Measurements from ENCODE around the gene PALLD. TPM values are rescaled to one million over a fixed set of nuclear protein-coding genes. Genes with fewer than 3 reads are reported as not detected.
"Not testable (repeated sequence)": the region's sequence is repeated elsewhere in the genome, so short reads cannot be mapped to it uniquely, and the experiment has no call there.

The PALLD gene
- total RNA-seq, 1 experiment from 2014 or later, result 166 TPM

DNA sequence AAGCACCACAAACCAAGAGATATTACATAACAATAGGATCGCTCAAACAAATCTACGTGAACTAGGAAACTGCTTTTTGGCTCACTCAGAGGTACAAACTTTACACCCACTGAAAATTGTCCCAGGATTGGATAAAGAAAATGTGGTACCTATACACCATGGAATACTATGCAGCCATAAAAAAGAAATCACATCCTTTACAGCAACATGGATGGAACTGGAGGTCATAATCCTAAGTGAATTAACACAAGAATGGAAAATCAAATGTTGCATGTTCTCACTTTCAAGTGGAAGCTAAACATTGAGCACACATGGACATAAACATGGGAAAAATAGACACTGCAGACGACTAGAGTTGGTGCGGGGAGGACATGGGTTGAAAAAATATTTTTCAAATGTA is 305.4 kb downstream of the PALLD start:
- TF ChIP-seq SRF (IDR thresholded peaks at IDR 0.05; ENCODE audit: low read depth) (no peak), FOSL1 (IDR thresholded peaks at IDR 0.05; ENCODE audit: low read depth) (no peak), EZH2phosphoT487 (IDR thresholded peaks at IDR 0.05; ENCODE audit: borderline replicate concordance) (no peak), ZNF274 (IDR thresholded peaks at IDR 0.05; ENCODE audit: low read depth, low read length) (no peak), ZFX (IDR thresholded peaks at IDR 0.05) (no peak)
- TF ChIP-seq, protein P1, sequence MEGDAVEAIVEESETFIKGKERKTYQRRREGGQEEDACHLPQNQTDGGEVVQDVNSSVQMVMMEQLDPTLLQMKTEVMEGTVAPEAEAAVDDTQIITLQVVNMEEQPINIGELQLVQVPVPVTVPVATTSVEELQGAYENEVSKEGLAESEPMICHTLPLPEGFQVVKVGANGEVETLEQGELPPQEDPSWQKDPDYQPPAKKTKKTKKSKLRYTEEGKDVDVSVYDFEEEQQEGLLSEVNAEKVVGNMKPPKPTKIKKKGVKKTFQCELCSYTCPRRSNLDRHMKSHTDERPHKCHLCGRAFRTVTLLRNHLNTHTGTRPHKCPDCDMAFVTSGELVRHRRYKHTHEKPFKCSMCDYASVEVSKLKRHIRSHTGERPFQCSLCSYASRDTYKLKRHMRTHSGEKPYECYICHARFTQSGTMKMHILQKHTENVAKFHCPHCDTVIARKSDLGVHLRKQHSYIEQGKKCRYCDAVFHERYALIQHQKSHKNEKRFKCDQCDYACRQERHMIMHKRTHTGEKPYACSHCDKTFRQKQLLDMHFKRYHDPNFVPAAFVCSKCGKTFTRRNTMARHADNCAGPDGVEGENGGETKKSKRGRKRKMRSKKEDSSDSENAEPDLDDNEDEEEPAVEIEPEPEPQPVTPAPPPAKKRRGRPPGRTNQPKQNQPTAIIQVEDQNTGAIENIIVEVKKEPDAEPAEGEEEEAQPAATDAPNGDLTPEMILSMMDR (IDR thresholded peaks at IDR 0.05 in 2 of 3, conservative IDR thresholded peaks at IDR 0.05 in 1 of 3; ENCODE audit: borderline replicate concordance in 1 of 3, insufficient read depth in 1 of 3, low read depth in 2 of 3, low read length in 2 of 3), result no peak
- intact Hi-C loops (cut with micrococcal nuclease), result no loop called here
- Histone ChIP-seq H3K27me3 (ENCODE audit: insufficient read depth, low read length) (no peaks in the 10 kb centered on the region), H3K4me1 (ENCODE audit: control insufficient read depth in 1 of 2, insufficient read depth in 2 of 2, low read length in 2 of 2) (peaks cover 9 to 10% of the 10 kb centered on the region in 2 experiments; a peak in 3 of 4 replicates), H3K4me2 (ENCODE audit: low read length) (no peak overlapping the region), H3K9ac (ENCODE audit: low read length) (no peak overlapping the region), H3K79me2 (ENCODE audit: insufficient read depth, low read length) (no peaks in the 10 kb centered on the region), H3K27ac (ENCODE audit: low read depth, low read length) (no peak overlapping the region), H3K36me3 (ENCODE audit: control insufficient read depth in 1 of 2, insufficient read depth in 2 of 2, low read length in 2 of 2) (no peaks in the 10 kb centered on the region), H4K20me1 (ENCODE audit: insufficient read depth) (no peaks in the 10 kb centered on the region), H2AFZ (ENCODE audit: low read depth, low read length, poor library complexity, severe bottlenecking) (no peak overlapping the region), H3K9me2 (ENCODE audit: insufficient read depth) (no peaks in the 10 kb centered on the region), H3K4me3 (replicated peaks in 1 of 2; ENCODE audit: low read depth in 1 of 2, low read length in 2 of 2) (no peak overlapping the region), H3K9me3 (ENCODE audit: control insufficient read depth in 1 of 2, insufficient read depth in 1 of 2, low read depth in 1 of 2, low read length in 2 of 2) (no peaks in the 10 kb centered on the region)
- BruUV-seq (replicated peaks), result no TSS peak
- POLR2A ChIA-PET, result no interaction called here
- CTCF ChIA-PET, result no interaction called here
- ATAC-seq (no peak), DNase-seq (ENCODE audit: low read depth, low spot score) (no peak)
- RAD21 ChIA-PET (ENCODE audit: low non-redundant PET in 1 of 2, low total read pairs in 2 of 2, uncharacterized antibody in 2 of 2, unreplicated experiment in 2 of 2), result no interaction called here

DNA sequence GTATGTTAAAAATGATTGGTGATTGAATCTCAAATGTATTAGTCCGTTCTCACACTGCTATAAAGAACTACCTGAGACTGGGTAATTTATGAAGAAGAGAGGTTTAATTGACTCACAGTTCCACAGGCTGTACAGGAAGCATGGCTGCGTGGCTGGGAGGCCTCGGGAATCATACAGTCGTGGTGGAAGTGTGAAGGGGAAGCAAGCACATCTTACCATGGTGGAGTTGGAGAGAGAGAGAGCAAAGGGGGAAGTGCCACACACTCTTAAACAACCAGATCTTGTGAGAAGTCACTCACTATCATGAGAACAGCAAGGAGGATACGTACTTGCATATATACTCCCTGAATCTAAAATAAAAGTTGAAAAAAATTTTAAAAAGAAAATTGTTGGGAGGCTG is 306.2 kb downstream of the PALLD start:
- H3K27ac ChIP-seq (ENCODE audit: low read depth, low read length); POLR2A ChIA-PET; RAD21 ChIA-PET (ENCODE audit: low non-redundant PET in 1 of 2, low total read pairs in 2 of 2, uncharacterized antibody in 2 of 2, unreplicated experiment in 2 of 2): not testable (repeated sequence)

More for the DNA sequence above, 306.2 kb downstream of the PALLD start:
- BruUV-seq (replicated peaks); H3K9ac ChIP-seq (ENCODE audit: low read length); H3K27me3 ChIP-seq (ENCODE audit: insufficient read depth, low read length); H3K9me3 ChIP-seq (ENCODE audit: control insufficient read depth in 1 of 2, insufficient read depth in 1 of 2, low read depth in 1 of 2, low read length in 2 of 2); H4K20me1 ChIP-seq (ENCODE audit: insufficient read depth); H3K79me2 ChIP-seq (ENCODE audit: insufficient read depth, low read length); H3K4me2 ChIP-seq (ENCODE audit: low read length); H3K9me2 ChIP-seq (ENCODE audit: insufficient read depth); CTCF ChIA-PET; H3K36me3 ChIP-seq (ENCODE audit: control insufficient read depth in 1 of 2, insufficient read depth in 2 of 2, low read length in 2 of 2); H3K4me1 ChIP-seq (ENCODE audit: control insufficient read depth in 1 of 2, insufficient read depth in 2 of 2, low read length in 2 of 2); intact Hi-C loops (cut with micrococcal nuclease); ATAC-seq; H2AFZ ChIP-seq (ENCODE audit: low read depth, low read length, poor library complexity, severe bottlenecking); H3K4me3 ChIP-seq (replicated peaks in 1 of 2; ENCODE audit: low read depth in 1 of 2, low read length in 2 of 2); DNase-seq (ENCODE audit: low read depth, low spot score): not testable (repeated sequence)
